ENCODE measurements around the gene CYP27C1.
A peak's percentile ranks its signal among the peaks of the same experiment; 100 is the strongest.

Gene CYP27C1

DNA sequence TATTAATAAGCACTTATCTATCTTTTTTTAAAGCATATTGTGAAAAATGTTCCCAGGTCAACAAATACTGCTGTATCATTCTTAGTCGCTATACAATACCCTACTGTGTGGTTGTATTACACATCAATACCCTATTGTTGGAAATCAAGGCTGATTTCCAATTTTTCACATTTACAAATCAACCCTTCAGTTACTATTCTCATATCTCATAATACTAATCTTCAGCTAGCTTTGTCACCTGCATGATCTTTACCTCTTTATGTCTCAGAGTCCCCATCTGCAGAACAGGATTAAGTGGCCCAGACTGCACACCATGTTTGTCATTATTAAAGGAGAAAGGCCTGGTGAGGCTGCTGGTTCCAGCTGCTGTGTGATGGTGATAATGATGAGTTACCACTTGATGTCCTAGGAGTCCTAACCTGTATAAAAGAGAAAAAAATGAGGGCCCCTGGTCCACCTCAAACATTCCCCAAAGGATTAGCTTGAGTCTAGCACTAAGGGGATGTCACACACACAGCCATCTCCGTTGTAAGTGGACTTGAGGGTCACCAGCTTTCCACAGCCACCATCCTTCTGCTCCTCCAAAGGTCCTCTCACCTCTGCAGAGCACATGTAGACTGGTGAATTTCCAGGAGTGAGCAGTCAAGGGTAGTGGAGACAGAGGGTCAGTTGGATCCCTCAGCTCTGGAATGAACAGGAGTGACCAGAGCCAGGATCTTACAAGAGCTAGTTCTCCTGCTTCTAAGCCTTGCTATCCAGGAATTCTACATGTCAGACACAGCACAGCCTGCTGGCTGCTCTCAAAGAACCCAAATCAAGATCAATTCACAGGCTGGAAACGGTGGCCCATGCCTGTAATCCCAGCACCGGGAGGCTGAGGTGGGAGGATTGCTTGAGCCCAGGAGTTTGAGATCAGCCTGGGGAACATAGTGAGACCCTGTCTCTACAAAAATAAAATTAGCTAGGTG is 77.2 kb downstream of the CYP27C1 start:
- TF ChIP-seq CTCF (conservative IDR thresholded peaks at IDR 0.05; ENCODE audit: low read length) (no peak), EZH2phosphoT487 (IDR thresholded peaks at IDR 0.05; ENCODE audit: borderline replicate concordance) (no peak)
- Histone ChIP-seq H3K9me3 (ENCODE audit: insufficient read depth, low read depth, low read length) (no peaks in the 10 kb centered on the region), H3K36me3 (ENCODE audit: insufficient read depth, low read length) (no peaks in the 10 kb centered on the region), H3K27me3 (ENCODE audit: insufficient read depth, low read length, poor library complexity, severe bottlenecking) (no peaks in the 10 kb centered on the region), H2AFZ (ENCODE audit: low read length) (no peak overlapping the region), H3F3A (ENCODE audit: low read depth) (peaks cover 3% of the 10 kb centered on the region; the same call in 1 of the 2 replicates), H3K9me2 (replicated peaks; ENCODE audit: low read depth, low read length) (no peaks in the 10 kb centered on the region), H3K4me2 (ENCODE audit: low read depth, low read length, poor library complexity, severe bottlenecking) (no peak overlapping the region), H3K9ac (ENCODE audit: low read depth, low read length, poor library complexity, severe bottlenecking) (no peak overlapping the region), H3K79me2 (ENCODE audit: insufficient read depth, low read length) (no peaks in the 10 kb centered on the region), H4K20me1 (ENCODE audit: insufficient read depth, low read length, poor library complexity, severe bottlenecking) (no peaks in the 10 kb centered on the region), H3K4me1 (ENCODE audit: insufficient read depth, low read length, poor library complexity, severe bottlenecking) (peaks cover 6% of the 10 kb centered on the region), H3K4me3 (ENCODE audit: low read length, poor library complexity, severe bottlenecking) (no peak overlapping the region)

GRCh38 chr2:127140538-127140937 is 79.6 kb downstream of the CYP27C1 start:
- H3K9me3 ChIP-seq (ENCODE audit: insufficient read depth, low read depth, low read length), result no peaks in the 10 kb centered on the region
- H2AFZ ChIP-seq (ENCODE audit: low read length), result peak overlapping the region; percentile 69; the same call in 1 of the 2 replicates
- peaks cover 3% of the 10 kb centered on the region; the same call in 1 of the 2 replicates for H3F3A ChIP-seq (ENCODE audit: low read depth)
- H3K36me3 ChIP-seq (ENCODE audit: insufficient read depth, low read length), result no peaks in the 10 kb centered on the region
- H3K4me2 ChIP-seq (ENCODE audit: low read depth, low read length, poor library complexity, severe bottlenecking), result peak overlapping the region; percentile 7
- H3K9ac ChIP-seq (ENCODE audit: low read depth, low read length, poor library complexity, severe bottlenecking), result no peak overlapping the region
- no peak for TF ChIP-seq EZH2phosphoT487 (IDR thresholded peaks at IDR 0.05; ENCODE audit: borderline replicate concordance)
- no peak for TF ChIP-seq CTCF (conservative IDR thresholded peaks at IDR 0.05; ENCODE audit: low read length)
- H3K4me3 ChIP-seq (ENCODE audit: low read length, poor library complexity, severe bottlenecking), result no peak overlapping the region
- peaks cover 6% of the 10 kb centered on the region for H3K4me1 ChIP-seq (ENCODE audit: insufficient read depth, low read length, poor library complexity, severe bottlenecking)
- no peaks in the 10 kb centered on the region for H3K9me2 ChIP-seq (replicated peaks; ENCODE audit: low read depth, low read length)
- no peaks in the 10 kb centered on the region for H4K20me1 ChIP-seq (ENCODE audit: insufficient read depth, low read length, poor library complexity, severe bottlenecking)
- H3K79me2 ChIP-seq (ENCODE audit: insufficient read depth, low read length), result no peaks in the 10 kb centered on the region
- no peaks in the 10 kb centered on the region for H3K27me3 ChIP-seq (ENCODE audit: insufficient read depth, low read length, poor library complexity, severe bottlenecking)

DNA sequence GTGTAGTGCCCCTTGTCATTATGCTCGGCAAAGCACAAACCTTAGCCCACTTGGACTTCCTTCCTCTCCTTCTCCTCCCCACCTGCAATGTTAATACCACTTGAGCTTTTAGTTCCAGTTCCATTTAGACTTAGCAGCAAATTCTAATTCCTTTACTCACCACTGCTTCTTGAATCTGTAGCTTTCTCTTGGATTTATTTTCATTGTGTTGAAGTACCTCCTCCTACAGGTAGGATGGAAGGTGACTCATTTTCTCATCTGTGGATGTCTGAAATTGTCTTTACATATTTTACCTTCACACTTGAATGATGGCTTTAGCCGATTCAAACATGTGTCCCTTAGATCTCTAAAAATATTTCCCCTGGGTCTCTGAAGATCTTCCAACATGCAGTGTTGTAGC is 80.3 kb downstream of the CYP27C1 start:
- Histone ChIP-seq H3K79me2 (ENCODE audit: insufficient read depth, low read length) (no peaks in the 10 kb centered on the region), H3K4me1 (ENCODE audit: insufficient read depth, low read length, poor library complexity, severe bottlenecking) (peaks cover 6% of the 10 kb centered on the region), H3K36me3 (ENCODE audit: insufficient read depth, low read length) (no peaks in the 10 kb centered on the region), H3K9ac (ENCODE audit: low read depth, low read length, poor library complexity, severe bottlenecking) (no peak overlapping the region), H2AFZ (ENCODE audit: low read length) (no peak overlapping the region), H3K27me3 (ENCODE audit: insufficient read depth, low read length, poor library complexity, severe bottlenecking) (no peaks in the 10 kb centered on the region), H4K20me1 (ENCODE audit: insufficient read depth, low read length, poor library complexity, severe bottlenecking) (no peaks in the 10 kb centered on the region), H3K9me2 (replicated peaks; ENCODE audit: low read depth, low read length) (no peaks in the 10 kb centered on the region), H3K9me3 (ENCODE audit: insufficient read depth, low read depth, low read length) (no peaks in the 10 kb centered on the region), H3F3A (ENCODE audit: low read depth) (peaks cover 3% of the 10 kb centered on the region; the same call in 1 of the 2 replicates), H3K4me2 (ENCODE audit: low read depth, low read length, poor library complexity, severe bottlenecking) (no peak overlapping the region), H3K4me3 (ENCODE audit: low read length, poor library complexity, severe bottlenecking) (no peak overlapping the region)
- no peak for TF ChIP-seq CTCF (conservative IDR thresholded peaks at IDR 0.05; ENCODE audit: low read length)
- TF ChIP-seq EZH2phosphoT487 (IDR thresholded peaks at IDR 0.05; ENCODE audit: borderline replicate concordance), result no peak
